Measurements from ENCODE around the gene TNS3.
A peak's percentile ranks its signal among the peaks of the same experiment; 100 is the strongest.

Gene TNS3

GRCh38 chr7:47625861-47626715 lies 44.2 kb upstream of the TNS3 start:
- Histone ChIP-seq H3K4me2 (ENCODE audit: low read length, poor library complexity, severe bottlenecking) (no peak overlapping the region), H3K9ac (ENCODE audit: low read length) (no peak overlapping the region), H3K4me1 (ENCODE audit: control insufficient read depth, insufficient read depth, low read depth, low read length) (peaks cover 15% of the 10 kb centered on the region), H3K4me3 (ENCODE audit: insufficient read depth in 1 of 2, low read depth in 1 of 2, low read length in 2 of 2) (no peak overlapping the region), H3K9me3 (ENCODE audit: control insufficient read depth, low read length) (no peaks in the 10 kb centered on the region), H3K36me3 (ENCODE audit: control insufficient read depth in 1 of 2, insufficient read depth in 2 of 2, low read depth in 1 of 2, low read length in 2 of 2) (no peaks in the 10 kb centered on the region), H3K27ac (ENCODE audit: low read length, poor library complexity, severe bottlenecking) (no peak overlapping the region), H2BK12ac (ENCODE audit: low read length in 2 of 2) (peak overlapping the region; percentile 59 to 82), H3K79me1 (replicated peaks; ENCODE audit: low read length, poor library complexity, severe bottlenecking) (no peaks in the 10 kb centered on the region), H4K8ac (ENCODE audit: low read length) (peak overlapping the region; percentile 33), H3K14ac (ENCODE audit: low read length in 2 of 2) (peak overlapping the region in 1 of 2 experiments; percentile 78), H2BK15ac (ENCODE audit: low read depth, poor library complexity, severe bottlenecking) (peak overlapping the region; percentile 4), H2AK5ac (ENCODE audit: low read length, severe bottlenecking) (peak overlapping the region; percentile 38), H3K27me3 (ENCODE audit: control insufficient read depth in 1 of 2, insufficient read depth in 1 of 2, low read length in 2 of 2) (peaks cover 0 to 31% of the 10 kb centered on the region in 2 experiments), H3K4ac (ENCODE audit: low read depth in 1 of 2, low read length in 2 of 2) (peak overlapping the region in 1 of 2 experiments; percentile 32), H3K23ac (ENCODE audit: low read length in 2 of 2) (peak overlapping the region in 1 of 2 experiments; percentile 90), H3K18ac (ENCODE audit: low read depth in 1 of 2, low read length in 2 of 2) (peak overlapping the region; percentile 49 to 78), H2BK120ac (ENCODE audit: low read depth, low read length) (peak overlapping the region; percentile 56), H2BK5ac (ENCODE audit: low read depth, low read length, poor library complexity, severe bottlenecking) (no peak overlapping the region), H4K91ac (ENCODE audit: low read length) (peak overlapping the region; percentile 5), H2AFZ (ENCODE audit: low read depth, low read length) (no peak overlapping the region)
- DNase-seq: no peak
- 85% methylated on average over 7 of the region's 10 CpGs for WGBS

- no peaks in the 10 kb centered on the region for H3K36me3 ChIP-seq (ENCODE audit: control insufficient read depth in 1 of 2, insufficient read depth in 2 of 2, low read depth in 1 of 2, low read length in 2 of 2)
- H4K8ac ChIP-seq (ENCODE audit: low read length): peak overlapping the region; percentile 10
- H3K27me3 ChIP-seq (ENCODE audit: control insufficient read depth in 1 of 2, insufficient read depth in 1 of 2, low read length in 2 of 2): peaks cover 0 to 45% of the 10 kb centered on the region in 2 experiments
- H3K9ac ChIP-seq (ENCODE audit: low read length): no peak overlapping the region
- DNase-seq: no peak
- no peak overlapping the region for H3K4me3 ChIP-seq (ENCODE audit: insufficient read depth in 1 of 2, low read depth in 1 of 2, low read length in 2 of 2)
- peak overlapping the region in 1 of 2 experiments; percentile 79 for H3K14ac ChIP-seq (ENCODE audit: low read length in 2 of 2)
- H3K4ac ChIP-seq (ENCODE audit: low read depth in 1 of 2, low read length in 2 of 2): peak overlapping the region; percentile 6 to 46
- no peak overlapping the region for H3K27ac ChIP-seq (ENCODE audit: low read length, poor library complexity, severe bottlenecking)
- H3K4me1 ChIP-seq (ENCODE audit: control insufficient read depth, insufficient read depth, low read depth, low read length): peaks cover 15% of the 10 kb centered on the region
- no peaks in the 10 kb centered on the region for H3K79me1 ChIP-seq (replicated peaks; ENCODE audit: low read length, poor library complexity, severe bottlenecking)
- H2BK15ac ChIP-seq (ENCODE audit: low read depth, poor library complexity, severe bottlenecking): peak overlapping the region; percentile 39
- no peak overlapping the region for H2AFZ ChIP-seq (ENCODE audit: low read depth, low read length)
- H2BK120ac ChIP-seq (ENCODE audit: low read depth, low read length): no peak overlapping the region
- H3K9me3 ChIP-seq (ENCODE audit: control insufficient read depth, low read length): no peaks in the 10 kb centered on the region
- H2BK12ac ChIP-seq (ENCODE audit: low read length in 2 of 2): peak overlapping the region; percentile 54 to 98
- H2AK5ac ChIP-seq (ENCODE audit: low read length, severe bottlenecking): peak overlapping the region; percentile 1
- H2BK5ac ChIP-seq (ENCODE audit: low read depth, low read length, poor library complexity, severe bottlenecking): no peak overlapping the region
- H3K18ac ChIP-seq (ENCODE audit: low read depth in 1 of 2, low read length in 2 of 2): peak overlapping the region; percentile 55 to 56
- no peak overlapping the region for H3K23ac ChIP-seq (ENCODE audit: low read length in 2 of 2)
- peak overlapping the region; percentile 19 for H4K91ac ChIP-seq (ENCODE audit: low read length)
- no peak overlapping the region for H3K4me2 ChIP-seq (ENCODE audit: low read length, poor library complexity, severe bottlenecking)
These were observed 42.8 kb upstream of the TNS3 start for GRCh38 chr7:47624689-47625088.

- H3K23ac ChIP-seq (ENCODE audit: low read length in 2 of 2): no peak overlapping the region
- peak overlapping the region in 1 of 2 experiments; percentile 29 for H3K4me3 ChIP-seq (ENCODE audit: insufficient read depth in 1 of 2, low read depth in 1 of 2, low read length in 2 of 2)
- peak; percentile 98 for DNase-seq
- H3K27ac ChIP-seq (ENCODE audit: low read length, poor library complexity, severe bottlenecking): peak overlapping the region; percentile 93
- peak overlapping the region; percentile 37 for H2AK5ac ChIP-seq (ENCODE audit: low read length, severe bottlenecking)
- no peak overlapping the region for H3K14ac ChIP-seq (ENCODE audit: low read length in 2 of 2)
- no peaks in the 10 kb centered on the region for H3K36me3 ChIP-seq (ENCODE audit: control insufficient read depth in 1 of 2, insufficient read depth in 2 of 2, low read depth in 1 of 2, low read length in 2 of 2)
- H2BK5ac ChIP-seq (ENCODE audit: low read depth, low read length, poor library complexity, severe bottlenecking): peak overlapping the region; percentile 76
- peak overlapping the region; percentile 76 for H4K8ac ChIP-seq (ENCODE audit: low read length)
- H2BK120ac ChIP-seq (ENCODE audit: low read depth, low read length): peak overlapping the region; percentile 95
- H3K4ac ChIP-seq (ENCODE audit: low read depth in 1 of 2, low read length in 2 of 2): peak overlapping the region; percentile 75 to 96
- H3K27me3 ChIP-seq (ENCODE audit: control insufficient read depth in 1 of 2, insufficient read depth in 1 of 2, low read length in 2 of 2): peaks cover 0 to 58% of the 10 kb centered on the region in 2 experiments
- peak overlapping the region; percentile 91 for H4K91ac ChIP-seq (ENCODE audit: low read length)
- WGBS: 4% methylated on average over 11 of the region's 11 CpGs
- no peaks in the 10 kb centered on the region for H3K79me1 ChIP-seq (replicated peaks; ENCODE audit: low read length, poor library complexity, severe bottlenecking)
- no peak overlapping the region for H3K4me2 ChIP-seq (ENCODE audit: low read length, poor library complexity, severe bottlenecking)
- no peak overlapping the region for H2BK15ac ChIP-seq (ENCODE audit: low read depth, poor library complexity, severe bottlenecking)
- peaks cover 15% of the 10 kb centered on the region for H3K4me1 ChIP-seq (ENCODE audit: control insufficient read depth, insufficient read depth, low read depth, low read length)
- H3K9ac ChIP-seq (ENCODE audit: low read length): peak overlapping the region; percentile 66
- no peak overlapping the region for H2AFZ ChIP-seq (ENCODE audit: low read depth, low read length)
- H3K9me3 ChIP-seq (ENCODE audit: control insufficient read depth, low read length): no peaks in the 10 kb centered on the region
- H3K18ac ChIP-seq (ENCODE audit: low read depth in 1 of 2, low read length in 2 of 2): peak overlapping the region; percentile 81 to 100
- peak overlapping the region; percentile 97 to 100 for H2BK12ac ChIP-seq (ENCODE audit: low read length in 2 of 2)
These were observed 41.2 kb upstream of the TNS3 start for GRCh38 chr7:47622946-47623640.

GRCh38 chr7:47622586-47622945 lies 40.7 kb upstream of the TNS3 start:
- Histone ChIP-seq H4K8ac (ENCODE audit: low read length) (peak overlapping the region; percentile 94), H3K27me3 (ENCODE audit: control insufficient read depth in 1 of 2, insufficient read depth in 1 of 2, low read length in 2 of 2) (peaks cover 0 to 57% of the 10 kb centered on the region in 2 experiments), H4K91ac (ENCODE audit: low read length) (peak overlapping the region; percentile 91), H3K14ac (ENCODE audit: low read length in 2 of 2) (peak overlapping the region in 1 of 2 experiments; percentile 96), H3K4ac (ENCODE audit: low read depth in 1 of 2, low read length in 2 of 2) (peak overlapping the region; percentile 75 to 96), H2AFZ (ENCODE audit: low read depth, low read length) (no peak overlapping the region), H2BK5ac (ENCODE audit: low read depth, low read length, poor library complexity, severe bottlenecking) (peak overlapping the region; percentile 21), H3K18ac (ENCODE audit: low read depth in 1 of 2, low read length in 2 of 2) (peak overlapping the region; percentile 81 to 100), H3K79me1 (replicated peaks; ENCODE audit: low read length, poor library complexity, severe bottlenecking) (no peaks in the 10 kb centered on the region), H3K9me3 (ENCODE audit: control insufficient read depth, low read length) (no peaks in the 10 kb centered on the region), H2BK15ac (ENCODE audit: low read depth, poor library complexity, severe bottlenecking) (peak overlapping the region; percentile 94), H3K4me1 (ENCODE audit: control insufficient read depth, insufficient read depth, low read depth, low read length) (peaks cover 15% of the 10 kb centered on the region), H3K27ac (ENCODE audit: low read length, poor library complexity, severe bottlenecking) (peak overlapping the region; percentile 93), H3K9ac (ENCODE audit: low read length) (peak overlapping the region; percentile 66), H2AK5ac (ENCODE audit: low read length, severe bottlenecking) (peak overlapping the region; percentile 42), H3K4me3 (ENCODE audit: insufficient read depth in 1 of 2, low read depth in 1 of 2, low read length in 2 of 2) (peak overlapping the region in 1 of 2 experiments; percentile 29), H3K23ac (ENCODE audit: low read length in 2 of 2) (no peak overlapping the region), H3K4me2 (ENCODE audit: low read length, poor library complexity, severe bottlenecking) (no peak overlapping the region), H2BK12ac (ENCODE audit: low read length in 2 of 2) (peak overlapping the region; percentile 97 to 100), H2BK120ac (ENCODE audit: low read depth, low read length) (peak overlapping the region; percentile 95), H3K36me3 (ENCODE audit: control insufficient read depth in 1 of 2, insufficient read depth in 2 of 2, low read depth in 1 of 2, low read length in 2 of 2) (no peaks in the 10 kb centered on the region)
- no peak for DNase-seq

All from mesenchymal stem cell (in vitro differentiated cells and primary cell).